Activated naive CD8-positive, alpha-beta T cell (primary cell): ENCODE data around the gene IFT20.

ENCODE experiments used
- H3K27ac Mint-ChIP-seq: one replicate; pipeline ENCODE4 v1.8.0; 2021; ENCODE audit warnings: mixed read lengths
- H3K27me3 Mint-ChIP-seq: one replicate; pipeline ENCODE4 v1.8.0; 2021; ENCODE audit warnings: mixed read lengths
- H3K36me3 Mint-ChIP-seq: one replicate; pipeline ENCODE4 v1.8.0; 2021; ENCODE audit warnings: mixed read lengths
- H3K4me1 Mint-ChIP-seq: one replicate; pipeline ENCODE4 v1.8.0; 2021; ENCODE audit warnings: low read depth, mixed read lengths
- H3K4me3 Mint-ChIP-seq: one replicate; pipeline ENCODE4 v1.8.0; 2021; ENCODE audit warnings: mild to moderate bottlenecking, mixed read lengths
- H3K9me3 Mint-ChIP-seq: one replicate; pipeline ENCODE4 v1.8.0; 2021; ENCODE audit warnings: low read depth, mixed read lengths

The IFT20 gene

DNA sequence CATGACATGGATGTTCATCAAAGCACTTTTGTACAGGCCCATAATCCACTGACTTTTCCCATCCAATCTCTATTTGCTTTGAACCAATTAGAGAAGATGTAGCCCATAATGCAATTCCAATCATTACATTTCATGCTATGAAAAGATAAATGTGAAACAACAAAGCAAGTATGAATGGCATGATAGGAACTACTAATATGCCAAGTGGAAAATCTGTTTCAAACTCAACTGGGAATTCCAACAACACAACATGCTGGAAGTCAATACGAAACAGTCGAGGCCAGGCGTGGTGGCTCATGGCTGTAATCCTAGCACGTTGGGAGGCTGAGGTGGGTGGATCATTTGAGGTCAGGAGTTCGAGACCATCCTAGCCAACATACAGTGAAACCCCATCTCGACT lies 55.9 kb downstream of the IFT20 start:
- H3K27ac Mint-ChIP-seq: no peak overlapping the region
- H3K9me3 Mint-ChIP-seq: no peaks in the 10 kb centered on the region
- peaks cover 9% of the 10 kb centered on the region for H3K27me3 Mint-ChIP-seq
- no peak overlapping the region for H3K4me3 Mint-ChIP-seq
- H3K36me3 Mint-ChIP-seq: no peaks in the 10 kb centered on the region
- peaks cover 13% of the 10 kb centered on the region for H3K4me1 Mint-ChIP-seq
